Liver (tissue), 9 donors: ENCODE results near the gene VCX2. TPM values are rescaled to one million over a fixed set of nuclear protein-coding genes. Genes with fewer than 3 reads are reported as not detected.

Experiments
- DNase-seq: peaks from one replicate; pipeline ENCODE4 v3.0.0-alpha.2; 2017; ENCODE audit warnings: low spot score
- H3K27ac ChIP-seq, 2 donors: one replicate each; pipeline ENCODE4 v1.7.0; 2013; ENCODE audit warnings: inconsistent platforms in 2 of 2, low read length in 2 of 2, control low read depth in 1 of 2, low read depth in 1 of 2, mild to moderate bottlenecking in 1 of 2
- H3K27me3 ChIP-seq, 4 donors: one replicate each; pipeline versions ENCODE4 v1.6.1 to v1.7.0; 2013; ENCODE audit warnings: low read length in 3 of 4, inconsistent platforms in 1 of 4, mild to moderate bottlenecking in 1 of 4, moderate library complexity in 1 of 4; ENCODE audit not compliant: control insufficient read depth in 4 of 4, insufficient read depth in 4 of 4
- H3K36me3 ChIP-seq, 4 donors: one replicate each; pipeline versions ENCODE4 v1.6.1 to v1.7.0; 2013; ENCODE audit warnings: low read length in 3 of 4, mild to moderate bottlenecking in 3 of 4, low read depth in 1 of 4, moderate library complexity in 1 of 4; ENCODE audit not compliant: control insufficient read depth in 4 of 4, insufficient read depth in 3 of 4
- H3K4me1 ChIP-seq, 4 donors: one replicate each; pipeline versions ENCODE4 v1.6.1 to v1.7.0; 2013; ENCODE audit warnings: low read length in 3 of 4, mild to moderate bottlenecking in 3 of 4, moderate library complexity in 1 of 4; ENCODE audit not compliant: control insufficient read depth in 4 of 4, insufficient read depth in 4 of 4
- H3K4me3 ChIP-seq, 3 donors: one replicate each; pipeline versions ENCODE4 v1.6.1 to v1.7.0; 2013; ENCODE audit warnings: low read length in 3 of 3, control low read depth in 1 of 3, low read depth in 1 of 3, mild to moderate bottlenecking in 1 of 3
- H3K9ac ChIP-seq, 2 donors: one replicate each; pipeline ENCODE4 v1.7.0; 2013; ENCODE audit warnings: low read length in 2 of 2, mild to moderate bottlenecking in 2 of 2, moderate library complexity in 2 of 2, control low read depth in 1 of 2, low read depth in 1 of 2
- H3K9me3 ChIP-seq, 4 donors: one replicate each; pipeline versions ENCODE4 v1.6.1 to v1.7.0; 2013; ENCODE audit warnings: low read length in 3 of 4; ENCODE audit not compliant: control insufficient read depth in 4 of 4
- EGR1 ChIP-seq, 2 donors: IDR thresholded peaks; 2 replicates each; pipeline ENCODE4 v1.6.1; 2016 to 2018; ENCODE audit warnings: antibody characterized with exemption in 2 of 2, low read depth in 2 of 2
- FOXA1 ChIP-seq: IDR thresholded peaks from 2 replicates; pipeline ENCODE4 v1.6.1; 2016; ENCODE audit warnings: antibody characterized with exemption
- FOXA2 ChIP-seq: IDR thresholded peaks from 2 replicates; pipeline ENCODE4 v1.6.1; 2016; ENCODE audit warnings: antibody characterized with exemption
- GABPA ChIP-seq, 2 donors: IDR thresholded peaks in 1 of 2; conservative IDR thresholded peaks in 1 of 2; 2 replicates each; pipeline ENCODE4 v1.6.1; 2016; ENCODE audit warnings: antibody characterized with exemption in 2 of 2, mild to moderate bottlenecking in 1 of 2, moderate library complexity in 1 of 2
- HNF4A ChIP-seq, 2 donors: conservative IDR thresholded peaks; 2 replicates each; pipeline ENCODE4 v1.6.1; 2016; ENCODE audit warnings: antibody characterized with exemption in 2 of 2, mild to moderate bottlenecking in 2 of 2
- HNF4G ChIP-seq: IDR thresholded peaks from 2 replicates; pipeline ENCODE4 v1.6.1; 2016; ENCODE audit warnings: antibody characterized with exemption
- JUND ChIP-seq, 2 donors: IDR thresholded peaks; 2 replicates each; pipeline ENCODE4 v1.6.1; 2016; ENCODE audit warnings: antibody characterized with exemption in 2 of 2
- NR2F2 ChIP-seq: IDR thresholded peaks from 2 replicates; pipeline ENCODE4 v1.6.1; 2016; ENCODE audit warnings: antibody characterized with exemption
- RAD21 ChIP-seq, 2 donors: IDR thresholded peaks; 2 replicates each; pipeline ENCODE4 v1.6.1; 2016; ENCODE audit warnings: antibody characterized with exemption in 2 of 2, mild to moderate bottlenecking in 2 of 2
- RXRA ChIP-seq, 2 donors: IDR thresholded peaks; 2 replicates each; pipeline ENCODE4 v1.6.1; 2017 to 2018; ENCODE audit warnings: antibody characterized with exemption in 2 of 2, mild to moderate bottlenecking in 1 of 2
- SP1 ChIP-seq: IDR thresholded peaks from 2 replicates; pipeline ENCODE4 v1.6.1; 2018; ENCODE audit warnings: antibody characterized with exemption, mild to moderate bottlenecking
- TAF1 ChIP-seq: conservative IDR thresholded peaks from 2 replicates; pipeline ENCODE4 v1.6.1; 2016; ENCODE audit warnings: antibody characterized with exemption, mild to moderate bottlenecking
- YY1 ChIP-seq: IDR thresholded peaks from 2 replicates; pipeline ENCODE4 v1.6.1; 2016; ENCODE audit warnings: antibody characterized with exemption, mild to moderate bottlenecking
- WGBS: extraction: QIAGEN DNeasy Blood & Tissue Kit; methylation state at CpG from one replicate; pipeline ENCODE4 v1.1.7; 2013; 5-methylcytosine and 5-hydroxymethylcytosine counted together
- polyA plus RNA-seq, 2 donors: library from polyadenylated mRNA; stranded (reverse) in 1 of 2; unstranded in 1 of 2; fragments of 200-250 nt in 1 of 2; fragments of >200 nt in 1 of 2; fragmentation: Nextera tagmentation in 1 of 2; extraction: Ambion mirVana in 1 of 2; gene quantifications; one replicate each; pipeline versions ENCODE4 v1.2.1 to v1.2.3, GENCODE V29; 2013 to 2015
- total RNA-seq, 2 donors: library from RNA; depleted of rRNA; stranded (reverse); fragments of >200 nt; gene quantifications; one replicate each; pipeline ENCODE4 v1.2.3, GENCODE V29; 2014
- TF ChIP-seq, protein P1 (sequence below): IDR thresholded peaks from 2 replicates; pipeline ENCODE4 v1.6.1; 2016; ENCODE audit warnings: antibody characterized with exemption
- TF ChIP-seq, protein P2 (sequence below): IDR thresholded peaks from 2 replicates; pipeline ENCODE4 v1.6.1; 2016; ENCODE audit warnings: antibody characterized with exemption
- TF ChIP-seq, protein P3 (sequence below): IDR thresholded peaks from 2 replicates; pipeline ENCODE4 v1.6.1; 2016; ENCODE audit warnings: antibody characterized with exemption, mild to moderate bottlenecking
- TF ChIP-seq, protein P4 (sequence below): fragments of 150-350 bp; IDR thresholded peaks from 2 replicates; pipeline ENCODE4 v1.5.1; 2017; ENCODE audit warnings: improper control_type of control experiment, low read depth, low read length; ENCODE audit not compliant: missing input control
- TF ChIP-seq, protein P5 (sequence below): IDR thresholded peaks from 2 replicates; pipeline ENCODE4 v1.6.1; 2016; ENCODE audit warnings: antibody characterized with exemption
- donor health status: healthy.
- donor health status: healthy.
- donor health status: healthy.
- donor health status: healthy.
- donor health status: healthy.

Gene VCX2
- total and polyA plus RNA-seq, 4 donors = not detected

DNA sequence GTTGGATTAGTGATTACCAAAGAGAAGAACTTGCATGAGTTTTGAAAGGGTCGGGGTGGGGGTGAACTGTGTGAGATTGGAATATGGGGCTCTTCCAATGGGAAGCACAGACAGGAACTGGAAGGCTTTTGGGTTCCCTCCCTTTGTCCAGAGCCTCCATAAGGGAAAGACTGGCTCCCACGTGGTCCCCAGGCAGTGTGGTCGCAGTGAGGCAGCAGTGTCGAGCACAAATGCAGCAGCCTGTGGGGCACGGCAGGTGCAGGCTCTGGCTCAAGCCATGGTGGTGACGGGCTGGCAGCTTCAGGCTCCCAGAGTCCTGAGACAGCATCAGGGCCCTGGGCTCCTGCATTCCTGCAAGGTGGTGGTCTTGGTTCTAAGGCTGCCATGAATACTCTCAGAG is 45.5 kb downstream of the VCX2 start:
- H3K9ac ChIP-seq = no peak overlapping the region
- H3K27me3 ChIP-seq = no peaks in the 10 kb centered on the region
- H3K27ac ChIP-seq = no peak overlapping the region
- no peaks in the 10 kb centered on the region for H3K36me3 ChIP-seq
- TF ChIP-seq, protein P1, sequence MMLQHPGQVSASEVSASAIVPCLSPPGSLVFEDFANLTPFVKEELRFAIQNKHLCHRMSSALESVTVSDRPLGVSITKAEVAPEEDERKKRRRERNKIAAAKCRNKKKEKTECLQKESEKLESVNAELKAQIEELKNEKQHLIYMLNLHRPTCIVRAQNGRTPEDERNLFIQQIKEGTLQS = no peak
- TF ChIP-seq TAF1 (no peak), SP1 (no peak), HNF4G (no peak), FOXA1 (no peak), NR2F2 (no peak), FOXA2 (no peak), YY1 (no peak), GABPA (IDR thresholded peaks at IDR 0.05 in 1 of 2, conservative IDR thresholded peaks at IDR 0.05 in 1 of 2) (no peak), RAD21 (IDR thresholded peaks at IDR 0.05) (no peak), EGR1 (IDR thresholded peaks at IDR 0.05; ENCODE audit: low read depth in 2 of 2) (no peak), JUND (IDR thresholded peaks at IDR 0.05) (no peak), HNF4A (conservative IDR thresholded peaks at IDR 0.05) (no peak), RXRA (IDR thresholded peaks at IDR 0.05) (no peak)
- TF ChIP-seq, protein P2, sequence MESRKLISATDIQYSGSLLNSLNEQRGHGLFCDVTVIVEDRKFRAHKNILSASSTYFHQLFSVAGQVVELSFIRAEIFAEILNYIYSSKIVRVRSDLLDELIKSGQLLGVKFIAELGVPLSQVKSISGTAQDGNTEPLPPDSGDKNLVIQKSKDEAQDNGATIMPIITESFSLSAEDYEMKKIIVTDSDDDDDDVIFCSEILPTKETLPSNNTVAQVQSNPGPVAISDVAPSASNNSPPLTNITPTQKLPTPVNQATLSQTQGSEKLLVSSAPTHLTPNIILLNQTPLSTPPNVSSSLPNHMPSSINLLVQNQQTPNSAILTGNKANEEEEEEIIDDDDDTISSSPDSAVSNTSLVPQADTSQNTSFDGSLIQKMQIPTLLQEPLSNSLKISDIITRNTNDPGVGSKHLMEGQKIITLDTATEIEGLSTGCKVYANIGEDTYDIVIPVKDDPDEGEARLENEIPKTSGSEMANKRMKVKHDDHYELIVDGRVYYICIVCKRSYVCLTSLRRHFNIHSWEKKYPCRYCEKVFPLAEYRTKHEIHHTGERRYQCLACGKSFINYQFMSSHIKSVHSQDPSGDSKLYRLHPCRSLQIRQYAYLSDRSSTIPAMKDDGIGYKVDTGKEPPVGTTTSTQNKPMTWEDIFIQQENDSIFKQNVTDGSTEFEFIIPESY = no peak
- TF ChIP-seq, protein P3, sequence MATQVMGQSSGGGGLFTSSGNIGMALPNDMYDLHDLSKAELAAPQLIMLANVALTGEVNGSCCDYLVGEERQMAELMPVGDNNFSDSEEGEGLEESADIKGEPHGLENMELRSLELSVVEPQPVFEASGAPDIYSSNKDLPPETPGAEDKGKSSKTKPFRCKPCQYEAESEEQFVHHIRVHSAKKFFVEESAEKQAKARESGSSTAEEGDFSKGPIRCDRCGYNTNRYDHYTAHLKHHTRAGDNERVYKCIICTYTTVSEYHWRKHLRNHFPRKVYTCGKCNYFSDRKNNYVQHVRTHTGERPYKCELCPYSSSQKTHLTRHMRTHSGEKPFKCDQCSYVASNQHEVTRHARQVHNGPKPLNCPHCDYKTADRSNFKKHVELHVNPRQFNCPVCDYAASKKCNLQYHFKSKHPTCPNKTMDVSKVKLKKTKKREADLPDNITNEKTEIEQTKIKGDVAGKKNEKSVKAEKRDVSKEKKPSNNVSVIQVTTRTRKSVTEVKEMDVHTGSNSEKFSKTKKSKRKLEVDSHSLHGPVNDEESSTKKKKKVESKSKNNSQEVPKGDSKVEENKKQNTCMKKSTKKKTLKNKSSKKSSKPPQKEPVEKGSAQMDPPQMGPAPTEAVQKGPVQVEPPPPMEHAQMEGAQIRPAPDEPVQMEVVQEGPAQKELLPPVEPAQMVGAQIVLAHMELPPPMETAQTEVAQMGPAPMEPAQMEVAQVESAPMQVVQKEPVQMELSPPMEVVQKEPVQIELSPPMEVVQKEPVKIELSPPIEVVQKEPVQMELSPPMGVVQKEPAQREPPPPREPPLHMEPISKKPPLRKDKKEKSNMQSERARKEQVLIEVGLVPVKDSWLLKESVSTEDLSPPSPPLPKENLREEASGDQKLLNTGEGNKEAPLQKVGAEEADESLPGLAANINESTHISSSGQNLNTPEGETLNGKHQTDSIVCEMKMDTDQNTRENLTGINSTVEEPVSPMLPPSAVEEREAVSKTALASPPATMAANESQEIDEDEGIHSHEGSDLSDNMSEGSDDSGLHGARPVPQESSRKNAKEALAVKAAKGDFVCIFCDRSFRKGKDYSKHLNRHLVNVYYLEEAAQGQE = no peak
- TF ChIP-seq, protein P4, sequence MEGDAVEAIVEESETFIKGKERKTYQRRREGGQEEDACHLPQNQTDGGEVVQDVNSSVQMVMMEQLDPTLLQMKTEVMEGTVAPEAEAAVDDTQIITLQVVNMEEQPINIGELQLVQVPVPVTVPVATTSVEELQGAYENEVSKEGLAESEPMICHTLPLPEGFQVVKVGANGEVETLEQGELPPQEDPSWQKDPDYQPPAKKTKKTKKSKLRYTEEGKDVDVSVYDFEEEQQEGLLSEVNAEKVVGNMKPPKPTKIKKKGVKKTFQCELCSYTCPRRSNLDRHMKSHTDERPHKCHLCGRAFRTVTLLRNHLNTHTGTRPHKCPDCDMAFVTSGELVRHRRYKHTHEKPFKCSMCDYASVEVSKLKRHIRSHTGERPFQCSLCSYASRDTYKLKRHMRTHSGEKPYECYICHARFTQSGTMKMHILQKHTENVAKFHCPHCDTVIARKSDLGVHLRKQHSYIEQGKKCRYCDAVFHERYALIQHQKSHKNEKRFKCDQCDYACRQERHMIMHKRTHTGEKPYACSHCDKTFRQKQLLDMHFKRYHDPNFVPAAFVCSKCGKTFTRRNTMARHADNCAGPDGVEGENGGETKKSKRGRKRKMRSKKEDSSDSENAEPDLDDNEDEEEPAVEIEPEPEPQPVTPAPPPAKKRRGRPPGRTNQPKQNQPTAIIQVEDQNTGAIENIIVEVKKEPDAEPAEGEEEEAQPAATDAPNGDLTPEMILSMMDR = no peak
- TF ChIP-seq, protein P5, sequence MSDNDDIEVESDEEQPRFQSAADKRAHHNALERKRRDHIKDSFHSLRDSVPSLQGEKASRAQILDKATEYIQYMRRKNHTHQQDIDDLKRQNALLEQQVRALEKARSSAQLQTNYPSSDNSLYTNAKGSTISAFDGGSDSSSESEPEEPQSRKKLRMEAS = no peak
- no peak for DNase-seq
- H3K9me3 ChIP-seq = no peaks in the 10 kb centered on the region
- no peaks in the 10 kb centered on the region for H3K4me1 ChIP-seq
- no peak overlapping the region for H3K4me3 ChIP-seq
- 92% methylated on average over 6 of the region's 6 CpGs for WGBS
